ENCODE results near the gene DIDO1.

DIDO1 gene

GRCh38 chr20:62830821-62831220 lies 95.5 kb downstream of the DIDO1 start:
- Histone ChIP-seq H3K27me3 (ENCODE audit: insufficient read depth, low read depth) (no peaks in the 10 kb centered on the region), H3K9ac (no peak overlapping the region), H3K4me3 (IDR thresholded peaks at IDR 0.05; ENCODE audit: insufficient read depth, low read depth, low read length) (no peak overlapping the region), H3K79me2 (ENCODE audit: insufficient read depth, low read depth) (no peaks in the 10 kb centered on the region), H3K27ac (peak overlapping the region; percentile 85; the same call in 1 of the 2 replicates), H4K20me1 (ENCODE audit: insufficient read depth) (no peaks in the 10 kb centered on the region), H3K4me1 (ENCODE audit: low read depth, poor library complexity, severe bottlenecking) (peaks cover 34% of the 10 kb centered on the region), H2AFZ (ENCODE audit: low read depth) (no peak overlapping the region; the same call in 1 of the 2 replicates), H3K4me2 (peak overlapping the region; percentile 64), H3K36me3 (ENCODE audit: insufficient read depth) (no peaks in the 10 kb centered on the region)
- no peak for TF ChIP-seq CTCF (conservative IDR thresholded peaks at IDR 0.05; ENCODE audit: low read depth, low read length)

- Histone ChIP-seq H3K36me3 (ENCODE audit: insufficient read depth) (no peaks in the 10 kb centered on the region), H3K79me2 (ENCODE audit: insufficient read depth, low read depth) (no peaks in the 10 kb centered on the region), H2AFZ (ENCODE audit: low read depth) (no peak overlapping the region), H3K4me2 (no peak overlapping the region), H3K27me3 (ENCODE audit: insufficient read depth, low read depth) (no peaks in the 10 kb centered on the region), H3K9ac (no peak overlapping the region), H3K27ac (no peak overlapping the region), H3K4me1 (ENCODE audit: low read depth, poor library complexity, severe bottlenecking) (peaks cover 39% of the 10 kb centered on the region), H3K4me3 (IDR thresholded peaks at IDR 0.05; ENCODE audit: insufficient read depth, low read depth, low read length) (no peak overlapping the region), H4K20me1 (ENCODE audit: insufficient read depth) (no peaks in the 10 kb centered on the region)
- TF ChIP-seq CTCF (conservative IDR thresholded peaks at IDR 0.05; ENCODE audit: low read depth, low read length) = no peak
Observed at GRCh38 chr20:62830251-62830650, 96.1 kb downstream of the DIDO1 start.

GRCh38 chr20:62829231-62830230 lies 96.8 kb downstream of the DIDO1 start:
- Histone ChIP-seq H3K36me3 (ENCODE audit: insufficient read depth) (no peaks in the 10 kb centered on the region), H2AFZ (ENCODE audit: low read depth) (no peak overlapping the region), H4K20me1 (ENCODE audit: insufficient read depth) (no peaks in the 10 kb centered on the region), H3K4me3 (IDR thresholded peaks at IDR 0.05; ENCODE audit: insufficient read depth, low read depth, low read length) (no peak overlapping the region), H3K4me1 (ENCODE audit: low read depth, poor library complexity, severe bottlenecking) (peaks cover 42% of the 10 kb centered on the region), H3K4me2 (no peak overlapping the region), H3K79me2 (ENCODE audit: insufficient read depth, low read depth) (no peaks in the 10 kb centered on the region), H3K9ac (no peak overlapping the region), H3K27ac (no peak overlapping the region), H3K27me3 (ENCODE audit: insufficient read depth, low read depth) (no peaks in the 10 kb centered on the region)
- no peak for TF ChIP-seq CTCF (conservative IDR thresholded peaks at IDR 0.05; ENCODE audit: low read depth, low read length)

- Histone ChIP-seq H3K4me1 (ENCODE audit: low read depth, poor library complexity, severe bottlenecking) (peaks cover 38% of the 10 kb centered on the region), H3K27me3 (ENCODE audit: insufficient read depth, low read depth) (no peaks in the 10 kb centered on the region)
Observed at GRCh38 chr20:62828511-62829230, 97.6 kb downstream of the DIDO1 start.

More at GRCh38 chr20:62828511-62829230, 97.6 kb downstream of the DIDO1 start:
- Histone ChIP-seq H4K20me1 (ENCODE audit: insufficient read depth) (no peaks in the 10 kb centered on the region), H2AFZ (ENCODE audit: low read depth) (no peak overlapping the region), H3K9ac (no peak overlapping the region), H3K27ac (no peak overlapping the region), H3K79me2 (ENCODE audit: insufficient read depth, low read depth) (no peaks in the 10 kb centered on the region), H3K4me3 (IDR thresholded peaks at IDR 0.05; ENCODE audit: insufficient read depth, low read depth, low read length) (no peak overlapping the region), H3K36me3 (ENCODE audit: insufficient read depth) (no peaks in the 10 kb centered on the region), H3K4me2 (no peak overlapping the region)
- TF ChIP-seq CTCF (conservative IDR thresholded peaks at IDR 0.05; ENCODE audit: low read depth, low read length) = no peak
